CD8-positive, alpha-beta memory T cell (primary cell): ENCODE measurements around the gene C5orf47. TPM values are rescaled to one million over a fixed set of nuclear protein-coding genes. Genes with fewer than 3 reads are reported as not detected.

ENCODE experiments used
- CTCF ChIA-PET: fragments of 350-600 bp; sonication (Branson Sonifier 250); formaldehyde crosslinking; loops from one replicate; lab custom pipeline; 2021; ENCODE audit warnings: antibody characterized with exemption; lab: Charles Lee
- POLR2A ChIA-PET: fragments of 350-600 bp; sonication (Branson Sonifier 250); formaldehyde crosslinking; loops from one replicate; lab custom pipeline; 2021; ENCODE audit warnings: antibody characterized with exemption; lab: Charles Lee
- DNase-seq, 5 donors: peaks; one replicate each; pipeline versions ENCODE4 v3.0.0 to v3.0.0-alpha.2; 2020 to 2022; ENCODE audit warnings: mixed read lengths in 1 of 5
- H3K27ac ChIP-seq: one replicate; pipeline ENCODE4 v1.7.0; 2013; ENCODE audit warnings: low read depth, mild to moderate bottlenecking, low read length, moderate library complexity
- H3K27me3 ChIP-seq: 2 replicates; pipeline ENCODE4 v1.7.0; 2013; ENCODE audit warnings: low read length, mild to moderate bottlenecking; ENCODE audit not compliant: insufficient read depth, poor library complexity, severe bottlenecking
- H3K36me3 ChIP-seq: 2 replicates; pipeline ENCODE4 v1.7.0; 2013; ENCODE audit warnings: mild to moderate bottlenecking, low read length, moderate library complexity; ENCODE audit not compliant: insufficient read depth
- H3K4me1 ChIP-seq: 2 replicates; pipeline ENCODE4 v1.7.0; 2013; ENCODE audit warnings: mild to moderate bottlenecking, low read length, moderate library complexity; ENCODE audit not compliant: insufficient read depth
- H3K4me3 ChIP-seq: 2 replicates; pipeline ENCODE4 v1.7.0; 2013; ENCODE audit warnings: mild to moderate bottlenecking, low read length
- H3K9me3 ChIP-seq: 2 replicates; pipeline ENCODE4 v1.7.0; 2013; ENCODE audit warnings: mild to moderate bottlenecking, low read length
- H3K27ac Mint-ChIP-seq, 8 donors: one replicate each; pipeline ENCODE4 v1.8.0; 2020 to 2021; ENCODE audit warnings: mixed read lengths in 8 of 8, mild to moderate bottlenecking in 6 of 8, inconsistent platforms in 3 of 8, moderate library complexity in 3 of 8
- H3K27me3 Mint-ChIP-seq, 2 donors: one replicate each; pipeline ENCODE4 v1.8.0; 2020 to 2021; ENCODE audit warnings: mixed read lengths in 2 of 2, mild to moderate bottlenecking in 1 of 2, moderate library complexity in 1 of 2
- H3K36me3 Mint-ChIP-seq, 3 donors: one replicate each; pipeline ENCODE4 v1.8.0; 2020 to 2021; ENCODE audit warnings: mixed read lengths in 3 of 3, inconsistent platforms in 1 of 3, mild to moderate bottlenecking in 1 of 3
- H3K4me1 Mint-ChIP-seq, 3 donors: one replicate each; pipeline ENCODE4 v1.8.0; 2020 to 2021; ENCODE audit warnings: mixed read lengths in 3 of 3, inconsistent platforms in 1 of 3, mild to moderate bottlenecking in 1 of 3
- H3K4me3 Mint-ChIP-seq, 7 donors: one replicate each; pipeline ENCODE4 v1.8.0; 2020 to 2021; ENCODE audit warnings: mixed read lengths in 7 of 7, mild to moderate bottlenecking in 6 of 7, moderate library complexity in 4 of 7, inconsistent platforms in 2 of 7
- H3K9me3 Mint-ChIP-seq, 5 donors: one replicate each; pipeline ENCODE4 v1.8.0; 2020 to 2022; ENCODE audit warnings: mixed read lengths in 5 of 5, mild to moderate bottlenecking in 3 of 5, moderate library complexity in 2 of 5, inconsistent platforms in 1 of 5
- polyA plus RNA-seq: library from polyadenylated mRNA; unstranded; fragments of 300-500 nt; fragmentation: Illumina TruSeq; gene quantifications from one replicate; pipeline ENCODE4 v1.2.3, GENCODE V29; 2021
- total RNA-seq, 2 experiments: library from RNA; stranded (reverse); gene quantifications; one replicate each; pipeline ENCODE4 v1.2.3, GENCODE V29; 2021

Gene C5orf47
- total and polyA plus RNA-seq, 3 experiments from 2014 or later = not detected

GRCh38 chr5:174022384-174023095 is 33.6 kb downstream of the C5orf47 start:
- Mint-ChIP-seq H3K36me3 (peaks cover 0 to 4% (median 0%) of the 10 kb centered on the region in 3 donors), H3K9me3 (peaks cover 0 to 12% (median 7%) of the 10 kb centered on the region in 5 donors), H3K4me1 (no peaks in the 10 kb centered on the region), H3K27me3 (peaks cover 21 to 34% of the 10 kb centered on the region in 2 donors), H3K27ac (no peak overlapping the region), H3K4me3 (no peak overlapping the region)
- H3K36me3 ChIP-seq = no peaks in the 10 kb centered on the region
- H3K27me3 ChIP-seq = no peaks in the 10 kb centered on the region
- no peaks in the 10 kb centered on the region for H3K4me1 ChIP-seq
- no peak overlapping the region for H3K27ac ChIP-seq
- H3K4me3 ChIP-seq = no peak overlapping the region
- ChIA-PET CTCF (no interaction called here), POLR2A (no interaction called here)
- no peaks in the 10 kb centered on the region for H3K9me3 ChIP-seq
- DNase-seq = no peak

GRCh38 chr5:174030286-174030685 is 41.3 kb downstream of the C5orf47 start:
- DNase-seq = no peak
- no peak overlapping the region for H3K4me3 Mint-ChIP-seq
- no peak overlapping the region for H3K27ac Mint-ChIP-seq
- ChIA-PET CTCF (no interaction called here), POLR2A (no interaction called here)
- Histone ChIP-seq H3K4me1 (no peaks in the 10 kb centered on the region), H3K36me3 (no peaks in the 10 kb centered on the region), H3K27me3 (no peaks in the 10 kb centered on the region), H3K27ac (no peak overlapping the region), H3K4me3 (no peak overlapping the region), H3K9me3 (no peaks in the 10 kb centered on the region)
- peaks cover 13 to 37% (median 19%) of the 10 kb centered on the region in 5 donors for H3K9me3 Mint-ChIP-seq
- H3K4me1 Mint-ChIP-seq = no peaks in the 10 kb centered on the region
- H3K36me3 Mint-ChIP-seq = no peaks in the 10 kb centered on the region
- peaks cover 3 to 12% of the 10 kb centered on the region in 2 donors for H3K27me3 Mint-ChIP-seq

- no peaks in the 10 kb centered on the region for H3K9me3 ChIP-seq
- ChIA-PET POLR2A (no interaction called here), CTCF (no interaction called here)
- Mint-ChIP-seq H3K36me3 (no peaks in the 10 kb centered on the region), H3K27me3 (peaks cover 8 to 19% of the 10 kb centered on the region in 2 donors), H3K9me3 (peaks cover 0 to 9% (median 0%) of the 10 kb centered on the region in 5 donors), H3K4me3 (no peak overlapping the region), H3K27ac (no peak overlapping the region), H3K4me1 (no peaks in the 10 kb centered on the region)
- H3K4me3 ChIP-seq = no peak overlapping the region
- no peaks in the 10 kb centered on the region for H3K36me3 ChIP-seq
- no peak overlapping the region for H3K27ac ChIP-seq
- no peaks in the 10 kb centered on the region for H3K4me1 ChIP-seq
- no peak for DNase-seq
- no peaks in the 10 kb centered on the region for H3K27me3 ChIP-seq
Measured at GRCh38 chr5:174044466-174045254, 55.7 kb downstream of the C5orf47 start.

GRCh38 chr5:174045470-174046025 is 56.6 kb downstream of the C5orf47 start, which contains the start of gene NSG2:
NSG2 (plus strand) TSS chr5:174045706; CDS start chr5:174046756, 1,050 bp downstream.
- no peaks in the 10 kb centered on the region for H3K27me3 ChIP-seq
- no peak within 1 kb of the TSS for H3K27ac ChIP-seq
- H3K4me1 ChIP-seq = no peaks in the 10 kb centered on the region
- Mint-ChIP-seq H3K36me3 (no peaks in the 10 kb centered on the region), H3K27ac (no peak within 1 kb of the TSS), H3K9me3 (peaks cover 0 to 8% (median 0%) of the 10 kb centered on the region in 5 donors), H3K4me3 (no peak within 1 kb of the TSS), H3K4me1 (no peaks in the 10 kb centered on the region), H3K27me3 (peaks cover 8 to 19% of the 10 kb centered on the region in 2 donors)
- DNase-seq = no peak
- ChIA-PET POLR2A (no interaction called here), CTCF (no interaction called here)
- H3K36me3 ChIP-seq = no peaks in the 10 kb centered on the region
- H3K9me3 ChIP-seq = no peaks in the 10 kb centered on the region
- no peak within 1 kb of the TSS for H3K4me3 ChIP-seq

GRCh38 chr5:174046558-174046957 is 57.6 kb downstream of the C5orf47 start:
- Histone ChIP-seq H3K4me1 (no peaks in the 10 kb centered on the region), H3K36me3 (no peaks in the 10 kb centered on the region), H3K27me3 (no peaks in the 10 kb centered on the region), H3K9me3 (no peaks in the 10 kb centered on the region), H3K4me3 (no peak overlapping the region), H3K27ac (no peak overlapping the region)
- CTCF ChIA-PET = no interaction called here
- no peaks in the 10 kb centered on the region for H3K36me3 Mint-ChIP-seq
- H3K27ac Mint-ChIP-seq = no peak overlapping the region
- H3K4me3 Mint-ChIP-seq = no peak overlapping the region
- peaks cover 0 to 8% (median 0%) of the 10 kb centered on the region in 5 donors for H3K9me3 Mint-ChIP-seq
- POLR2A ChIA-PET = no interaction called here
- H3K27me3 Mint-ChIP-seq = peaks cover 7 to 19% of the 10 kb centered on the region in 2 donors
- H3K4me1 Mint-ChIP-seq = no peaks in the 10 kb centered on the region
- DNase-seq = no peak

GRCh38 chr5:174047472-174048099 is 58.6 kb downstream of the C5orf47 start:
- H3K27ac Mint-ChIP-seq = no peak overlapping the region
- H3K9me3 Mint-ChIP-seq = peaks cover 0 to 8% (median 0%) of the 10 kb centered on the region in 5 donors
- H3K4me3 ChIP-seq = no peak overlapping the region
- no peaks in the 10 kb centered on the region for H3K9me3 ChIP-seq
- no peak overlapping the region for H3K27ac ChIP-seq
- no peaks in the 10 kb centered on the region for H3K36me3 Mint-ChIP-seq
- no peaks in the 10 kb centered on the region for H3K4me1 Mint-ChIP-seq
- no peak for DNase-seq
- H3K36me3 ChIP-seq = no peaks in the 10 kb centered on the region
- H3K27me3 ChIP-seq = no peaks in the 10 kb centered on the region
- peaks cover 7 to 19% of the 10 kb centered on the region in 2 donors for H3K27me3 Mint-ChIP-seq
- CTCF ChIA-PET = no interaction called here
- H3K4me3 Mint-ChIP-seq = no peak overlapping the region
- POLR2A ChIA-PET = no interaction called here
- no peaks in the 10 kb centered on the region for H3K4me1 ChIP-seq

- Histone ChIP-seq H3K36me3 (no peaks in the 10 kb centered on the region), H3K4me1 (no peaks in the 10 kb centered on the region), H3K9me3 (no peaks in the 10 kb centered on the region), H3K4me3 (no peak overlapping the region), H3K27ac (no peak overlapping the region), H3K27me3 (no peaks in the 10 kb centered on the region)
- H3K4me3 Mint-ChIP-seq = no peak overlapping the region
- H3K36me3 Mint-ChIP-seq = no peaks in the 10 kb centered on the region
- peaks cover 3 to 5% of the 10 kb centered on the region in 2 donors for H3K27me3 Mint-ChIP-seq
- no peak for DNase-seq
- ChIA-PET CTCF (no interaction called here), POLR2A (no interaction called here)
- H3K4me1 Mint-ChIP-seq = no peaks in the 10 kb centered on the region
- H3K27ac Mint-ChIP-seq = no peak overlapping the region
- peaks cover 0 to under 1% (median 0%) of the 10 kb centered on the region in 5 donors for H3K9me3 Mint-ChIP-seq
Measured at GRCh38 chr5:174052636-174053035, 63.7 kb downstream of the C5orf47 start.
